ENCODE measurements around the gene MRGPRD.
"Not testable (repeated sequence)": the region's sequence is repeated elsewhere in the genome, so short reads cannot be mapped to it uniquely, and the experiment has no call there.

The MRGPRD gene

GRCh38 chr11:69005631-69006368 lies 25.0 kb upstream of the MRGPRD start:
- DNase-seq: no peak

GRCh38 chr11:69005183-69005630 lies 24.4 kb upstream of the MRGPRD start:
- no peak for DNase-seq

- DNase-seq: no peak
Measured at GRCh38 chr11:69004411-69005182, 23.8 kb upstream of the MRGPRD start.

- DNase-seq: no peak
Measured at GRCh38 chr11:69003866-69004367, 23.1 kb upstream of the MRGPRD start.

- no peak for DNase-seq
Measured at GRCh38 chr11:69003301-69003865, 22.6 kb upstream of the MRGPRD start.

GRCh38 chr11:69002570-69003231 lies 21.9 kb upstream of the MRGPRD start:
- no peak for DNase-seq

- DNase-seq: no peak
Measured at GRCh38 chr11:69002110-69002569, 21.4 kb upstream of the MRGPRD start.

GRCh38 chr11:69001243-69002081 lies 20.7 kb upstream of the MRGPRD start:
- DNase-seq: no peak

GRCh38 chr11:69000831-69001242 lies 20.1 kb upstream of the MRGPRD start:
- DNase-seq: no peak

- DNase-seq: no peak
Measured at GRCh38 chr11:69000391-69000790, 19.6 kb upstream of the MRGPRD start.

GRCh38 chr11:68999748-69000355 lies 19.1 kb upstream of the MRGPRD start:
- DNase-seq: not testable (repeated sequence)

- no peak for DNase-seq
Measured at GRCh38 chr11:68999093-68999747, 18.4 kb upstream of the MRGPRD start.

- no peak for DNase-seq
Measured at GRCh38 chr11:68998390-68998911, 17.7 kb upstream of the MRGPRD start.

- DNase-seq: no peak
Measured at GRCh38 chr11:68997995-68998348, 17.2 kb upstream of the MRGPRD start.

- DNase-seq: no peak
Measured at GRCh38 chr11:68997124-68997994, 16.6 kb upstream of the MRGPRD start.

GRCh38 chr11:68996376-68997123 lies 15.8 kb upstream of the MRGPRD start:
- DNase-seq: no peak

GRCh38 chr11:68994894-68995285 lies 14.1 kb upstream of the MRGPRD start:
- DNase-seq: no peak

GRCh38 chr11:68994161-68994893 lies 13.5 kb upstream of the MRGPRD start:
- no peak for DNase-seq

Data from KG1 (cell line).